Liver (tissue), 9 donors: ENCODE results near the gene AOPEP. TPM values are rescaled to one million over a fixed set of nuclear protein-coding genes. Genes with fewer than 3 reads are reported as not detected.
"Not testable (repeated sequence)": the region's sequence is repeated elsewhere in the genome, so short reads cannot be mapped to it uniquely, and the experiment has no call there.

Experiments used
- DNase-seq: peaks from one replicate; pipeline ENCODE4 v3.0.0-alpha.2; 2017; ENCODE audit warnings: low spot score
- H3K27ac ChIP-seq, 2 donors: one replicate each; pipeline ENCODE4 v1.7.0; 2013; ENCODE audit warnings: inconsistent platforms in 2 of 2, low read length in 2 of 2, control low read depth in 1 of 2, low read depth in 1 of 2, mild to moderate bottlenecking in 1 of 2
- H3K27me3 ChIP-seq, 4 donors: one replicate each; pipeline versions ENCODE4 v1.6.1 to v1.7.0; 2013; ENCODE audit warnings: low read length in 3 of 4, inconsistent platforms in 1 of 4, mild to moderate bottlenecking in 1 of 4, moderate library complexity in 1 of 4; ENCODE audit not compliant: control insufficient read depth in 4 of 4, insufficient read depth in 4 of 4
- H3K36me3 ChIP-seq, 4 donors: one replicate each; pipeline versions ENCODE4 v1.6.1 to v1.7.0; 2013; ENCODE audit warnings: low read length in 3 of 4, mild to moderate bottlenecking in 3 of 4, low read depth in 1 of 4, moderate library complexity in 1 of 4; ENCODE audit not compliant: control insufficient read depth in 4 of 4, insufficient read depth in 3 of 4
- H3K4me1 ChIP-seq, 4 donors: one replicate each; pipeline versions ENCODE4 v1.6.1 to v1.7.0; 2013; ENCODE audit warnings: low read length in 3 of 4, mild to moderate bottlenecking in 3 of 4, moderate library complexity in 1 of 4; ENCODE audit not compliant: control insufficient read depth in 4 of 4, insufficient read depth in 4 of 4
- H3K4me3 ChIP-seq, 3 donors: one replicate each; pipeline versions ENCODE4 v1.6.1 to v1.7.0; 2013; ENCODE audit warnings: low read length in 3 of 3, control low read depth in 1 of 3, low read depth in 1 of 3, mild to moderate bottlenecking in 1 of 3
- H3K9ac ChIP-seq, 2 donors: one replicate each; pipeline ENCODE4 v1.7.0; 2013; ENCODE audit warnings: low read length in 2 of 2, mild to moderate bottlenecking in 2 of 2, moderate library complexity in 2 of 2, control low read depth in 1 of 2, low read depth in 1 of 2
- H3K9me3 ChIP-seq, 4 donors: one replicate each; pipeline versions ENCODE4 v1.6.1 to v1.7.0; 2013; ENCODE audit warnings: low read length in 3 of 4; ENCODE audit not compliant: control insufficient read depth in 4 of 4
- ATF3 ChIP-seq: IDR thresholded peaks from 2 replicates; pipeline ENCODE4 v1.6.1; 2016; ENCODE audit warnings: antibody characterized with exemption
- EGR1 ChIP-seq, 2 donors: IDR thresholded peaks; 2 replicates each; pipeline ENCODE4 v1.6.1; 2016 to 2018; ENCODE audit warnings: antibody characterized with exemption in 2 of 2, low read depth in 2 of 2
- FOXA2 ChIP-seq: IDR thresholded peaks from 2 replicates; pipeline ENCODE4 v1.6.1; 2016; ENCODE audit warnings: antibody characterized with exemption
- HNF4A ChIP-seq, 2 donors: conservative IDR thresholded peaks; 2 replicates each; pipeline ENCODE4 v1.6.1; 2016; ENCODE audit warnings: antibody characterized with exemption in 2 of 2, mild to moderate bottlenecking in 2 of 2
- HNF4G ChIP-seq: IDR thresholded peaks from 2 replicates; pipeline ENCODE4 v1.6.1; 2016; ENCODE audit warnings: antibody characterized with exemption
- JUND ChIP-seq, 2 donors: IDR thresholded peaks; 2 replicates each; pipeline ENCODE4 v1.6.1; 2016; ENCODE audit warnings: antibody characterized with exemption in 2 of 2
- RAD21 ChIP-seq, 2 donors: IDR thresholded peaks; 2 replicates each; pipeline ENCODE4 v1.6.1; 2016; ENCODE audit warnings: antibody characterized with exemption in 2 of 2, mild to moderate bottlenecking in 2 of 2
- REST ChIP-seq: IDR thresholded peaks from 2 replicates; pipeline ENCODE4 v1.6.1; 2016; ENCODE audit warnings: antibody characterized with exemption, mild to moderate bottlenecking
- RXRA ChIP-seq, 2 donors: IDR thresholded peaks; 2 replicates each; pipeline ENCODE4 v1.6.1; 2017 to 2018; ENCODE audit warnings: antibody characterized with exemption in 2 of 2, mild to moderate bottlenecking in 1 of 2
- SP1 ChIP-seq: IDR thresholded peaks from 2 replicates; pipeline ENCODE4 v1.6.1; 2018; ENCODE audit warnings: antibody characterized with exemption, mild to moderate bottlenecking
- WGBS: extraction: QIAGEN DNeasy Blood & Tissue Kit; methylation state at CpG from one replicate; pipeline ENCODE4 v1.1.7; 2013; 5-methylcytosine and 5-hydroxymethylcytosine counted together
- polyA plus RNA-seq, 2 donors: library from polyadenylated mRNA; stranded (reverse) in 1 of 2; unstranded in 1 of 2; fragments of 200-250 nt in 1 of 2; fragments of >200 nt in 1 of 2; fragmentation: Nextera tagmentation in 1 of 2; extraction: Ambion mirVana in 1 of 2; gene quantifications; one replicate each; pipeline versions ENCODE4 v1.2.1 to v1.2.3, GENCODE V29; 2013 to 2015
- total RNA-seq, 2 donors: library from RNA; depleted of rRNA; stranded (reverse); fragments of >200 nt; gene quantifications; one replicate each; pipeline ENCODE4 v1.2.3, GENCODE V29; 2014
- donor health status: healthy.
- donor health status: healthy.
- donor health status: healthy.
- donor health status: healthy.
- donor health status: healthy.

AOPEP gene
- total and polyA plus RNA-seq, 4 donors: 22.2 to 77.1 (median 34.8) TPM

- H3K27ac ChIP-seq: peak overlapping the region; percentile 37 to 56
- H3K4me3 ChIP-seq, H3K27me3 ChIP-seq, H3K9me3 ChIP-seq, DNase-seq, H3K36me3 ChIP-seq: not testable (repeated sequence)
- WGBS: 50% methylated on average over 5 of the region's 5 CpGs
- peaks cover 1 to 32% (median 20%) of the 10 kb centered on the region in 4 donors for H3K4me1 ChIP-seq
- peak in 1 of 2 donors; percentile 48 for TF ChIP-seq RAD21 (IDR thresholded peaks at IDR 0.05)
- peak overlapping the region in 1 of 2 donors; percentile 41 for H3K9ac ChIP-seq
These were observed 239.1 kb downstream of the AOPEP start for GRCh38 chr9:94965631-94966030.

GRCh38 chr9:94966046-94966445, 239.5 kb downstream of the AOPEP start:
- H3K27me3 ChIP-seq, H3K9ac ChIP-seq, H3K36me3 ChIP-seq, DNase-seq, H3K4me3 ChIP-seq, H3K9me3 ChIP-seq: not testable (repeated sequence)
- 40% methylated on average over 3 of the region's 3 CpGs for WGBS
- Histone ChIP-seq H3K4me1 (peaks cover 1 to 36% (median 20%) of the 10 kb centered on the region in 4 donors), H3K27ac (peak overlapping the region in 1 of 2 donors; percentile 37)
- TF ChIP-seq HNF4G (peak; percentile 73), SP1 (peak; percentile 77), FOXA2 (peak; percentile 50), EGR1 (IDR thresholded peaks at IDR 0.05; ENCODE audit: low read depth in 2 of 2) (peak in 1 of 2 donors; percentile 24), ATF3 (peak; percentile 85), RXRA (IDR thresholded peaks at IDR 0.05) (peak; percentile 78 to 91), RAD21 (IDR thresholded peaks at IDR 0.05) (peak; percentile 70 to 75), JUND (IDR thresholded peaks at IDR 0.05) (peak; percentile 33 to 71), HNF4A (conservative IDR thresholded peaks at IDR 0.05) (peak; percentile 81 to 93), REST (peak; percentile 53)

GRCh38 chr9:94967482-94967881, 241.0 kb downstream of the AOPEP start:
- Histone ChIP-seq H3K4me1 (peaks cover 1 to 46% (median 23%) of the 10 kb centered on the region in 4 donors), H3K4me3 (no peak overlapping the region), H3K9ac (no peak overlapping the region), H3K27ac (peak overlapping the region; percentile 74 to 85), H3K9me3 (no peaks in the 10 kb centered on the region), H3K27me3 (no peaks in the 10 kb centered on the region), H3K36me3 (no peaks in the 10 kb centered on the region)
- no peak for DNase-seq
- 88% methylated on average over 1 of the region's 1 CpG for WGBS
- peak; percentile 39 to 54 for TF ChIP-seq RAD21 (IDR thresholded peaks at IDR 0.05)
- TF ChIP-seq EGR1 (IDR thresholded peaks at IDR 0.05; ENCODE audit: low read depth in 2 of 2): no peak
- TF ChIP-seq HNF4A (conservative IDR thresholded peaks at IDR 0.05): peak in 1 of 2 donors; percentile 24
